ENCODE data around the gene HSPA1L.

The HSPA1L gene

DNA sequence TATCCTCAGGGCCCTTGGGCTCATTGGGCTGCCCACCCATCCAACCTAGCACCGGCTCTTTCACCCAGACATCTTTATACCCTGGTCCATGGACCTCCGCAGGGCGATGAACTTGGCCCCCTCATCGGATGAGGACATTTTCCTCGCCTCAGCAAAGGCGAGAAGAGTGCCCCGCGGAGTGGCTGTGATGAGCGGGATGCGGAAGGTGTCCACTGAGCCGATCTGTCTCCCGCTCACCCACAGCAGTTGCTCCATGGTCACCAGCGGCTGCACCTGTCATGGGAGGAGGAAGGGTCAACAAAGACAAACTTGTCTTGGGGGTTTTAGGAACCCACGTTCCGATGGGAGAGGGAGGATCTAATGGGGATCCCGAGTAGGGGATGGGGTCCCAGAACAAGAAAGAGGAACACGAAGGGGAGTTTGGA lies 46.8 kb upstream of the HSPA1L start (continued):
- TF ChIP-seq, protein P1, sequence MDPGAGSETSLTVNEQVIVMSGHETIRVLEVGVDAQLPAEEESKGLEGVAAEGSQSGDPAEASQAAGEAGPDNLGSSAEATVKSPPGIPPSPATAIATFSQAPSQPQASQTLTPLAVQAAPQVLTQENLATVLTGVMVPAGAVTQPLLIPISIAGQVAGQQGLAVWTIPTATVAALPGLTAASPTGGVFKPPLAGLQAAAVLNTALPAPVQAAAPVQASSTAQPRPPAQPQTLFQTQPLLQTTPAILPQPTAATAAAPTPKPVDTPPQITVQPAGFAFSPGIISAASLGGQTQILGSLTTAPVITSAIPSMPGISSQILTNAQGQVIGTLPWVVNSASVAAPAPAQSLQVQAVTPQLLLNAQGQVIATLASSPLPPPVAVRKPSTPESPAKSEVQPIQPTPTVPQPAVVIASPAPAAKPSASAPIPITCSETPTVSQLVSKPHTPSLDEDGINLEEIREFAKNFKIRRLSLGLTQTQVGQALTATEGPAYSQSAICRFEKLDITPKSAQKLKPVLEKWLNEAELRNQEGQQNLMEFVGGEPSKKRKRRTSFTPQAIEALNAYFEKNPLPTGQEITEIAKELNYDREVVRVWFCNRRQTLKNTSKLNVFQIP (CRISPR knock-in tag; IDR thresholded peaks at IDR 0.05; ENCODE audit: borderline replicate concordance, low read depth): no peak
- TF ChIP-seq ESRRG (CRISPR knock-in tag; IDR thresholded peaks at IDR 0.05): no peak
- TF ChIP-seq OSR1 (CRISPR knock-in tag; IDR thresholded peaks at IDR 0.05): no peak

DNA sequence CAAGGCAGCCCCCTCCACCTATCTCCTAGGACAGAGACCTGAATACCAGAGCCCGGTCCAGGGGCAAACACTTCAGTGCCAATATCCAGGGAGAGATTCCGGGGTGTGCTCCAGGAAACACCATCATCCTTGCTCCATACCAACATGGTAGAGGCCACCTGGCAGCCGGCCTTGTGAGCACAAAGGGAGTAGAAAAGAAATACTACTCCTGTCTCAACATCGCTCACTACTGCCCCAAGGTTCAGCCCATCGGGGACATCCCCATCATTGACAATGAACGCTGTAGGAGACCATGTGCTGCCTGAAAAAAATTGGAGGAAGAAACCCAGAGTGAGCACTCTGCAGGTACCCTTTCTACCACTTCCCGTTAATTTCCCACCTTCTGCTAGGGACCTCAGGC lies 46.1 kb upstream of the HSPA1L start:
- TF ChIP-seq, protein P1 (CRISPR knock-in tag; IDR thresholded peaks at IDR 0.05; ENCODE audit: borderline replicate concordance, low read depth): no peak
- TF ChIP-seq TOX (CRISPR knock-in tag; IDR thresholded peaks at IDR 0.05; ENCODE audit: borderline replicate concordance) (no peak), ZFP3 (CRISPR knock-in tag; IDR thresholded peaks at IDR 0.05) (no peak), CSDC2 (CRISPR knock-in tag; IDR thresholded peaks at IDR 0.05) (no peak), ZNF8 (CRISPR knock-in tag; IDR thresholded peaks at IDR 0.05) (no peak), RARB (CRISPR knock-in tag; IDR thresholded peaks at IDR 0.05) (no peak), OSR1 (CRISPR knock-in tag; IDR thresholded peaks at IDR 0.05) (no peak), PPARA (CRISPR knock-in tag; IDR thresholded peaks at IDR 0.05; ENCODE audit: borderline replicate concordance) (no peak), ESRRG (CRISPR knock-in tag; IDR thresholded peaks at IDR 0.05) (no peak), ISL1 (CRISPR knock-in tag; IDR thresholded peaks at IDR 0.05) (no peak), GLIS3 (CRISPR knock-in tag; IDR thresholded peaks at IDR 0.05) (no peak), ZFP30 (CRISPR knock-in tag; IDR thresholded peaks at IDR 0.05) (no peak), SNAI2 (CRISPR knock-in tag; IDR thresholded peaks at IDR 0.05) (no peak)
- TF ChIP-seq, protein P2, sequence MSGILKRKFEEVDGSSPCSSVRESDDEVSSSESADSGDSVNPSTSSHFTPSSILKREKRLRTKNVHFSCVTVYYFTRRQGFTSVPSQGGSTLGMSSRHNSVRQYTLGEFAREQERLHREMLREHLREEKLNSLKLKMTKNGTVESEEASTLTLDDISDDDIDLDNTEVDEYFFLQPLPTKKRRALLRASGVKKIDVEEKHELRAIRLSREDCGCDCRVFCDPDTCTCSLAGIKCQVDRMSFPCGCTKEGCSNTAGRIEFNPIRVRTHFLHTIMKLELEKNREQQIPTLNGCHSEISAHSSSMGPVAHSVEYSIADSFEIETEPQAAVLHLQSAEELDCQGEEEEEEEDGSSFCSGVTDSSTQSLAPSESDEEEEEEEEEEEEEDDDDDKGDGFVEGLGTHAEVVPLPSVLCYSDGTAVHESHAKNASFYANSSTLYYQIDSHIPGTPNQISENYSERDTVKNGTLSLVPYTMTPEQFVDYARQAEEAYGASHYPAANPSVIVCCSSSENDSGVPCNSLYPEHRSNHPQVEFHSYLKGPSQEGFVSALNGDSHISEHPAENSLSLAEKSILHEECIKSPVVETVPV (CRISPR knock-in tag; IDR thresholded peaks at IDR 0.05): no peak
- TF ChIP-seq, protein P3, sequence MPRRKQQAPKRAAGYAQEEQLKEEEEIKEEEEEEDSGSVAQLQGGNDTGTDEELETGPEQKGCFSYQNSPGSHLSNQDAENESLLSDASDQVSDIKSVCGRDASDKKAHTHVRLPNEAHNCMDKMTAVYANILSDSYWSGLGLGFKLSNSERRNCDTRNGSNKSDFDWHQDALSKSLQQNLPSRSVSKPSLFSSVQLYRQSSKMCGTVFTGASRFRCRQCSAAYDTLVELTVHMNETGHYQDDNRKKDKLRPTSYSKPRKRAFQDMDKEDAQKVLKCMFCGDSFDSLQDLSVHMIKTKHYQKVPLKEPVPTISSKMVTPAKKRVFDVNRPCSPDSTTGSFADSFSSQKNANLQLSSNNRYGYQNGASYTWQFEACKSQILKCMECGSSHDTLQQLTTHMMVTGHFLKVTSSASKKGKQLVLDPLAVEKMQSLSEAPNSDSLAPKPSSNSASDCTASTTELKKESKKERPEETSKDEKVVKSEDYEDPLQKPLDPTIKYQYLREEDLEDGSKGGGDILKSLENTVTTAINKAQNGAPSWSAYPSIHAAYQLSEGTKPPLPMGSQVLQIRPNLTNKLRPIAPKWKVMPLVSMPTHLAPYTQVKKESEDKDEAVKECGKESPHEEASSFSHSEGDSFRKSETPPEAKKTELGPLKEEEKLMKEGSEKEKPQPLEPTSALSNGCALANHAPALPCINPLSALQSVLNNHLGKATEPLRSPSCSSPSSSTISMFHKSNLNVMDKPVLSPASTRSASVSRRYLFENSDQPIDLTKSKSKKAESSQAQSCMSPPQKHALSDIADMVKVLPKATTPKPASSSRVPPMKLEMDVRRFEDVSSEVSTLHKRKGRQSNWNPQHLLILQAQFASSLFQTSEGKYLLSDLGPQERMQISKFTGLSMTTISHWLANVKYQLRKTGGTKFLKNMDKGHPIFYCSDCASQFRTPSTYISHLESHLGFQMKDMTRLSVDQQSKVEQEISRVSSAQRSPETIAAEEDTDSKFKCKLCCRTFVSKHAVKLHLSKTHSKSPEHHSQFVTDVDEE (CRISPR knock-in tag; IDR thresholded peaks at IDR 0.05): no peak
- TF ChIP-seq, protein P4, sequence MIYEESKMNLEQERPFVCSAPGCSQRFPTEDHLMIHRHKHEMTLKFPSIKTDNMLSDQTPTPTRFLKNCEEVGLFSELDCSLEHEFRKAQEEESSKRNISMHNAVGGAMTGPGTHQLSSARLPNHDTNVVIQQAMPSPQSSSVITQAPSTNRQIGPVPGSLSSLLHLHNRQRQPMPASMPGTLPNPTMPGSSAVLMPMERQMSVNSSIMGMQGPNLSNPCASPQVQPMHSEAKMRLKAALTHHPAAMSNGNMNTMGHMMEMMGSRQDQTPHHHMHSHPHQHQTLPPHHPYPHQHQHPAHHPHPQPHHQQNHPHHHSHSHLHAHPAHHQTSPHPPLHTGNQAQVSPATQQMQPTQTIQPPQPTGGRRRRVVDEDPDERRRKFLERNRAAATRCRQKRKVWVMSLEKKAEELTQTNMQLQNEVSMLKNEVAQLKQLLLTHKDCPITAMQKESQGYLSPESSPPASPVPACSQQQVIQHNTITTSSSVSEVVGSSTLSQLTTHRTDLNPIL (CRISPR knock-in tag; IDR thresholded peaks at IDR 0.05; ENCODE audit: low read depth): no peak
- TF ChIP-seq, protein P5, sequence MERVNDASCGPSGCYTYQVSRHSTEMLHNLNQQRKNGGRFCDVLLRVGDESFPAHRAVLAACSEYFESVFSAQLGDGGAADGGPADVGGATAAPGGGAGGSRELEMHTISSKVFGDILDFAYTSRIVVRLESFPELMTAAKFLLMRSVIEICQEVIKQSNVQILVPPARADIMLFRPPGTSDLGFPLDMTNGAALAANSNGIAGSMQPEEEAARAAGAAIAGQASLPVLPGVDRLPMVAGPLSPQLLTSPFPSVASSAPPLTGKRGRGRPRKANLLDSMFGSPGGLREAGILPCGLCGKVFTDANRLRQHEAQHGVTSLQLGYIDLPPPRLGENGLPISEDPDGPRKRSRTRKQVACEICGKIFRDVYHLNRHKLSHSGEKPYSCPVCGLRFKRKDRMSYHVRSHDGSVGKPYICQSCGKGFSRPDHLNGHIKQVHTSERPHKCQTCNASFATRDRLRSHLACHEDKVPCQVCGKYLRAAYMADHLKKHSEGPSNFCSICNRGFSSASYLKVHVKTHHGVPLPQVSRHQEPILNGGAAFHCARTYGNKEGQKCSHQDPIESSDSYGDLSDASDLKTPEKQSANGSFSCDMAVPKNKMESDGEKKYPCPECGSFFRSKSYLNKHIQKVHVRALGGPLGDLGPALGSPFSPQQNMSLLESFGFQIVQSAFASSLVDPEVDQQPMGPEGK (CRISPR knock-in tag; IDR thresholded peaks at IDR 0.05; ENCODE audit: borderline replicate concordance): no peak
- no peak for ATAC-seq

DNA sequence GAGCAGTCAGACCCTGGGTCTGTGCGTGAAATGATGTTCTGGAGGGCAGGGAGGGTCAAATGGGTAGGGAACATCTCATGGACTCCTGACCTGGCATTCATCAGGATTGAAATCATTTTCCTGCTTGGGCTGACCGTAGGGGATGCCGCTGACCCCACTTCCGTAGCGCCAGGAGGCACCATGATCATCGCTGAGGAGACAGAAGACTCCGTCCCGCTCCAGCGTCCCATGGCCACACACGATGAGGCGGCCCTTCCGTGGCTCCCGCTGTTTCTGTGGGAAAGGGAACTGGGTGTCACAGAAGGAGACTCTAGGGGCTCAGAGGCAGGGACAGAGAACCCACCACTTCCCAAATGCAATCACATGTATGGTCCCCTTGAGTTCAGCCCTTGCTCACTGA lies 45.3 kb upstream of the HSPA1L start:
- no peak for ATAC-seq
- TF ChIP-seq ESRRG (CRISPR knock-in tag; IDR thresholded peaks at IDR 0.05) (no peak), PPARA (CRISPR knock-in tag; IDR thresholded peaks at IDR 0.05; ENCODE audit: borderline replicate concordance) (no peak), BACH2 (CRISPR knock-in tag; IDR thresholded peaks at IDR 0.05; ENCODE audit: borderline replicate concordance) (no peak), TCF4 (CRISPR knock-in tag; IDR thresholded peaks at IDR 0.05; ENCODE audit: borderline replicate concordance) (no peak), CSDC2 (CRISPR knock-in tag; IDR thresholded peaks at IDR 0.05) (no peak), SNAI2 (CRISPR knock-in tag; IDR thresholded peaks at IDR 0.05) (no peak), ARNTL (CRISPR knock-in tag; IDR thresholded peaks at IDR 0.05; ENCODE audit: borderline replicate concordance, low read depth) (no peak), OSR1 (CRISPR knock-in tag; IDR thresholded peaks at IDR 0.05) (no peak)
- TF ChIP-seq, protein P4 (CRISPR knock-in tag; IDR thresholded peaks at IDR 0.05; ENCODE audit: low read depth): no peak
- TF ChIP-seq, protein P5 (CRISPR knock-in tag; IDR thresholded peaks at IDR 0.05; ENCODE audit: borderline replicate concordance): no peak
